K562 (cell line): Measurements from ENCODE around the gene SYN1. TPM values are rescaled to one million over a fixed set of nuclear protein-coding genes. Genes with fewer than 3 reads are reported as not detected.

Experiments
- HMGN3 ChIP-seq: IDR thresholded peaks from 2 replicates; pipeline ENCODE4 v1.6.1; 2011; ENCODE audit warnings: borderline replicate concordance, low read depth, mild to moderate bottlenecking, mixed read lengths, low read length; ENCODE audit not compliant: insufficient read length; ENCODE audit errors: extremely low read depth
- SUPT5H ChIP-seq: fragments of 450-650 bp; IDR thresholded peaks from 2 replicates; pipeline ENCODE4 v1.6.1; 2016
- ZBTB1 ChIP-seq: sonication (generic); formaldehyde crosslinking; IDR thresholded peaks from 2 replicates; pipeline ENCODE4 v1.8.1; 2023; ENCODE audit warnings: missing genetic modification reagents, low read depth, mild to moderate bottlenecking, borderline replicate concordance
- ZBTB7A ChIP-seq: IDR thresholded peaks from 2 replicates; pipeline ENCODE4 v1.6.1; 2011; ENCODE audit warnings: low read depth, mild to moderate bottlenecking, low read length, moderate library complexity, borderline replicate concordance; ENCODE audit not compliant: control insufficient read depth
- ZNF311 ChIP-seq: fragments of 250-450 bp; sonication (Bioruptor Pico); IDR thresholded peaks from 2 replicates; pipeline ENCODE4 v1.4.0; 2020; ENCODE audit warnings: mild to moderate bottlenecking, moderate library complexity
- polyA plus RNA-seq, 8 experiments: library from polyadenylated mRNA; depleted of rRNA in 4 of 8; stranded (reverse) in 5 of 8; unstranded in 3 of 8; fragments of >200 nt; fragmentation: Nextera tagmentation in 2 of 8; fragmentation: Illumina TruSeq in 1 of 8; extraction: Ambion mirVana in 2 of 8; extraction: Trizol in 1 of 8; gene quantifications; 2 replicates each; pipeline versions ENCODE4 v1.2.1 to v1.2.3, GENCODE V29; 2011 to 2014; ENCODE audit warnings: inconsistent platforms in 1 of 8, missing spikeins in 1 of 8
- total RNA-seq, 7 experiments: library from RNA; depleted of rRNA in 6 of 7; stranded (reverse); fragments of >200 nt in 6 of 7; fragmentation: Illumina TruSeq in 2 of 7; extraction: Trizol in 2 of 7; gene quantifications; 2 replicates each; pipeline versions ENCODE4 v1.2.1 to v1.2.3, GENCODE V29; 2011 to 2021; ENCODE audit warnings: low replicate concordance in 1 of 7
- TF ChIP-seq, protein P1 (sequence below): fragments of 450-650 bp; IDR thresholded peaks from 2 replicates; pipeline ENCODE4 v1.6.1; 2016; ENCODE audit warnings: mild to moderate bottlenecking, moderate library complexity
- TF ChIP-seq, protein P2 (sequence below): fragments of 250-450 bp; sonication (Bioruptor Pico); IDR thresholded peaks from 2 replicates; pipeline ENCODE4 v1.8.0; 2022; ENCODE audit warnings: inconsistent platforms, mild to moderate bottlenecking, moderate library complexity, borderline replicate concordance

Gene SYN1
- total and polyA plus RNA-seq, 9 of the 15 experiments (the other 6 are each of a cell fraction or from before 2014, with no cell fraction given): 0.01 to 0.28 (median 0.18) TPM; not detected in 2

DNA sequence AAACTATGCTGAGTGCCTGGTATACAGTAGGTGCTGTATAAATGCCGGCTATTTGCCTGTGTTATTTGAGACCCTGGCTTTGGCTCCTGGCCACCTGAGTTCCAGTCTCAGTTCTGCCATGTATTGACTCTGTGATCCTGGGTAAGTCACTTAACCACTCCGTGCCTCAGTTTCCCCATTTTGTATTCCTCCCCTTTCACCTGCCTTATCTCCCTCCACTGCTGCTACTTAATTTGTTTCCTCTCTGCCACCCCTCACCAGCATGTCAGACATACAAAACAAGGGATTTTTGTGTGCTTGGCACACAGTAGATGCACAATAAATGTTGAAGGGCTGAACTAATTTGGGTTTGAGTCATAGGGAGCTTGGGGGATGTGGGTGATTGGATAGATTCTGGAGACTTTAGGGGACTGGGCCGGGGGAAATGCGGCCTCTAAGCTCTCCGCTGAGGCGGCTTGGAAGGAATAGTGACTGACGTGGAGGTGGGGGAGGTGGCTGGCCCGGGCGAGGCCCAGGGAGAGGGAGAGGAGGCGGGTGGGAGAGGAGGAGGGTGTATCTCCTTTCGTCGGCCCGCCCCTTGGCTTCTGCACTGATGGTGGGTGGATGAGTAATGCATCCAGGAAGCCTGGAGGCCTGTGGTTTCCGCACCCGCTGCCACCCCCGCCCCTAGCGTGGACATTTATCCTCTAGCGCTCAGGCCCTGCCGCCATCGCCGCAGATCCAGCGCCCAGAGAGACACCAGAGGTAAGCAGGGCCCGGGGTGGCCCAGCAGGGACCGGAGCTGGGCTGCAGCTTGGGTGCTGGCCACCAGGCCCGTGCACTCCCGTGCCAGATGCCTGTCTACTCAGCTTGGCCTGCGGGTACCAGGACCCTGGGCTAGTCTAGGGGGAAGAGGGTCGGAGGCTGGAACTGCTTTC, 37.7 kb downstream of the SYN1 start, which contains the start of gene TIMP1 (continued):
- TF ChIP-seq, protein P1, sequence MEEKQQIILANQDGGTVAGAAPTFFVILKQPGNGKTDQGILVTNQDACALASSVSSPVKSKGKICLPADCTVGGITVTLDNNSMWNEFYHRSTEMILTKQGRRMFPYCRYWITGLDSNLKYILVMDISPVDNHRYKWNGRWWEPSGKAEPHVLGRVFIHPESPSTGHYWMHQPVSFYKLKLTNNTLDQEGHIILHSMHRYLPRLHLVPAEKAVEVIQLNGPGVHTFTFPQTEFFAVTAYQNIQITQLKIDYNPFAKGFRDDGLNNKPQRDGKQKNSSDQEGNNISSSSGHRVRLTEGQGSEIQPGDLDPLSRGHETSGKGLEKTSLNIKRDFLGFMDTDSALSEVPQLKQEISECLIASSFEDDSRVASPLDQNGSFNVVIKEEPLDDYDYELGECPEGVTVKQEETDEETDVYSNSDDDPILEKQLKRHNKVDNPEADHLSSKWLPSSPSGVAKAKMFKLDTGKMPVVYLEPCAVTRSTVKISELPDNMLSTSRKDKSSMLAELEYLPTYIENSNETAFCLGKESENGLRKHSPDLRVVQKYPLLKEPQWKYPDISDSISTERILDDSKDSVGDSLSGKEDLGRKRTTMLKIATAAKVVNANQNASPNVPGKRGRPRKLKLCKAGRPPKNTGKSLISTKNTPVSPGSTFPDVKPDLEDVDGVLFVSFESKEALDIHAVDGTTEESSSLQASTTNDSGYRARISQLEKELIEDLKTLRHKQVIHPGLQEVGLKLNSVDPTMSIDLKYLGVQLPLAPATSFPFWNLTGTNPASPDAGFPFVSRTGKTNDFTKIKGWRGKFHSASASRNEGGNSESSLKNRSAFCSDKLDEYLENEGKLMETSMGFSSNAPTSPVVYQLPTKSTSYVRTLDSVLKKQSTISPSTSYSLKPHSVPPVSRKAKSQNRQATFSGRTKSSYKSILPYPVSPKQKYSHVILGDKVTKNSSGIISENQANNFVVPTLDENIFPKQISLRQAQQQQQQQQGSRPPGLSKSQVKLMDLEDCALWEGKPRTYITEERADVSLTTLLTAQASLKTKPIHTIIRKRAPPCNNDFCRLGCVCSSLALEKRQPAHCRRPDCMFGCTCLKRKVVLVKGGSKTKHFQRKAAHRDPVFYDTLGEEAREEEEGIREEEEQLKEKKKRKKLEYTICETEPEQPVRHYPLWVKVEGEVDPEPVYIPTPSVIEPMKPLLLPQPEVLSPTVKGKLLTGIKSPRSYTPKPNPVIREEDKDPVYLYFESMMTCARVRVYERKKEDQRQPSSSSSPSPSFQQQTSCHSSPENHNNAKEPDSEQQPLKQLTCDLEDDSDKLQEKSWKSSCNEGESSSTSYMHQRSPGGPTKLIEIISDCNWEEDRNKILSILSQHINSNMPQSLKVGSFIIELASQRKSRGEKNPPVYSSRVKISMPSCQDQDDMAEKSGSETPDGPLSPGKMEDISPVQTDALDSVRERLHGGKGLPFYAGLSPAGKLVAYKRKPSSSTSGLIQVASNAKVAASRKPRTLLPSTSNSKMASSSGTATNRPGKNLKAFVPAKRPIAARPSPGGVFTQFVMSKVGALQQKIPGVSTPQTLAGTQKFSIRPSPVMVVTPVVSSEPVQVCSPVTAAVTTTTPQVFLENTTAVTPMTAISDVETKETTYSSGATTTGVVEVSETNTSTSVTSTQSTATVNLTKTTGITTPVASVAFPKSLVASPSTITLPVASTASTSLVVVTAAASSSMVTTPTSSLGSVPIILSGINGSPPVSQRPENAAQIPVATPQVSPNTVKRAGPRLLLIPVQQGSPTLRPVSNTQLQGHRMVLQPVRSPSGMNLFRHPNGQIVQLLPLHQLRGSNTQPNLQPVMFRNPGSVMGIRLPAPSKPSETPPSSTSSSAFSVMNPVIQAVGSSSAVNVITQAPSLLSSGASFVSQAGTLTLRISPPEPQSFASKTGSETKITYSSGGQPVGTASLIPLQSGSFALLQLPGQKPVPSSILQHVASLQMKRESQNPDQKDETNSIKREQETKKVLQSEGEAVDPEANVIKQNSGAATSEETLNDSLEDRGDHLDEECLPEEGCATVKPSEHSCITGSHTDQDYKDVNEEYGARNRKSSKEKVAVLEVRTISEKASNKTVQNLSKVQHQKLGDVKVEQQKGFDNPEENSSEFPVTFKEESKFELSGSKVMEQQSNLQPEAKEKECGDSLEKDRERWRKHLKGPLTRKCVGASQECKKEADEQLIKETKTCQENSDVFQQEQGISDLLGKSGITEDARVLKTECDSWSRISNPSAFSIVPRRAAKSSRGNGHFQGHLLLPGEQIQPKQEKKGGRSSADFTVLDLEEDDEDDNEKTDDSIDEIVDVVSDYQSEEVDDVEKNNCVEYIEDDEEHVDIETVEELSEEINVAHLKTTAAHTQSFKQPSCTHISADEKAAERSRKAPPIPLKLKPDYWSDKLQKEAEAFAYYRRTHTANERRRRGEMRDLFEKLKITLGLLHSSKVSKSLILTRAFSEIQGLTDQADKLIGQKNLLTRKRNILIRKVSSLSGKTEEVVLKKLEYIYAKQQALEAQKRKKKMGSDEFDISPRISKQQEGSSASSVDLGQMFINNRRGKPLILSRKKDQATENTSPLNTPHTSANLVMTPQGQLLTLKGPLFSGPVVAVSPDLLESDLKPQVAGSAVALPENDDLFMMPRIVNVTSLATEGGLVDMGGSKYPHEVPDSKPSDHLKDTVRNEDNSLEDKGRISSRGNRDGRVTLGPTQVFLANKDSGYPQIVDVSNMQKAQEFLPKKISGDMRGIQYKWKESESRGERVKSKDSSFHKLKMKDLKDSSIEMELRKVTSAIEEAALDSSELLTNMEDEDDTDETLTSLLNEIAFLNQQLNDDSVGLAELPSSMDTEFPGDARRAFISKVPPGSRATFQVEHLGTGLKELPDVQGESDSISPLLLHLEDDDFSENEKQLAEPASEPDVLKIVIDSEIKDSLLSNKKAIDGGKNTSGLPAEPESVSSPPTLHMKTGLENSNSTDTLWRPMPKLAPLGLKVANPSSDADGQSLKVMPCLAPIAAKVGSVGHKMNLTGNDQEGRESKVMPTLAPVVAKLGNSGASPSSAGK: no peak
- TF ChIP-seq ZBTB7A: peak; percentile 56; the same call in 1 of the 2 replicates
- TF ChIP-seq HMGN3: peak; percentile 46
- TF ChIP-seq, protein P2, sequence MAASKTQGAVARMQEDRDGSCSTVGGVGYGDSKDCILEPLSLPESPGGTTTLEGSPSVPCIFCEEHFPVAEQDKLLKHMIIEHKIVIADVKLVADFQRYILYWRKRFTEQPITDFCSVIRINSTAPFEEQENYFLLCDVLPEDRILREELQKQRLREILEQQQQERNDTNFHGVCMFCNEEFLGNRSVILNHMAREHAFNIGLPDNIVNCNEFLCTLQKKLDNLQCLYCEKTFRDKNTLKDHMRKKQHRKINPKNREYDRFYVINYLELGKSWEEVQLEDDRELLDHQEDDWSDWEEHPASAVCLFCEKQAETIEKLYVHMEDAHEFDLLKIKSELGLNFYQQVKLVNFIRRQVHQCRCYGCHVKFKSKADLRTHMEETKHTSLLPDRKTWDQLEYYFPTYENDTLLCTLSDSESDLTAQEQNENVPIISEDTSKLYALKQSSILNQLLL: no peak
- TF ChIP-seq ZNF311: no peak
- TF ChIP-seq ZBTB1 (CRISPR knock-in tag): no peak
- TF ChIP-seq SUPT5H: peak; percentile 82
